Activated CD8-positive, alpha-beta memory T cell treated with anti-CD3 and anti-CD28 coated beads, Interleukin-2, amount 50 U/mL, for 4 hours (primary cell): ENCODE measurements around the gene PLD6.

Source experiments
- DNase-seq: peaks from one replicate; pipeline ENCODE4 v3.0.0-alpha.2; 2020

Gene PLD6

GRCh38 chr17:17152385-17152784 is 53.7 kb downstream of the PLD6 start:
- DNase-seq: no peak

GRCh38 chr17:17151962-17152361 is 54.2 kb downstream of the PLD6 start:
- no peak for DNase-seq

- no peak for DNase-seq
Measured at GRCh38 chr17:17151541-17151940, 54.6 kb downstream of the PLD6 start.

- DNase-seq: no peak
Measured at GRCh38 chr17:17151055-17151454, 55.1 kb downstream of the PLD6 start.
